ENCODE measurements around the gene TRPC4AP.

The TRPC4AP gene

DNA sequence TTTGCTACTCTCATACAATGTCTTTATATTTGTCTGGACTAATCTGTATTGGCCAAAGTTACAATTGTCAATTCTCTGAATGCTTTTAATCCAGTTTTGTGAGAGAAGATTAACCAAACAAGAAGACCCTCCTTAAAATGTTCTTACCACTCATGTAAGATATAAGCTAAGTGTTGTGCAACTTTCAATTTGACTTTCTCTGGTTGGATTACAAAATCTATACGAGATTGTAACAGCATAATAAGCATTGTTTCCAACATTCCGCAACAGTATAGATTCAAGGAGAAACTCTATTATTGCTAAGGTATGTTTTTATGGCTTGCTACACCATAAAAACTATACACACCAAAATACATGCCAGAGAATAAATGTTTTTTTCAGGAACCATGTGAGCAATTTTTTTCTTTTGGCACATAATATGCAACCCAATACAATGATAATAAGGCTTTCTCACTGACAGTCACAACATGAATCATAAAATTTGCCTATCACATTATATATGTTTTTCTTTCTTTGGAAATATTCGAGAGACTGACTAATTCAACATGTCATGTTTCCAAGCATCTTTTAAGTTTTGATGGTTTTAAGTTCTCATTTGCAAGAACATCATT, 12.2 kb upstream of the TRPC4AP start:
- Histone ChIP-seq H3K9me3 (ENCODE audit: control insufficient read depth, low read length) (no peaks in the 10 kb centered on the region), H3K27me3 (replicated peaks; ENCODE audit: control insufficient read depth, insufficient read depth, low read length, poor library complexity, severe bottlenecking) (no peaks in the 10 kb centered on the region), H3K4me3 (ENCODE audit: insufficient read depth, low read depth, low read length, poor library complexity, severe bottlenecking) (no peak overlapping the region), H3K36me3 (ENCODE audit: control insufficient read depth, insufficient read depth, low read length) (no peaks in the 10 kb centered on the region), H3K27ac (ENCODE audit: insufficient read depth, low read length, poor library complexity, severe bottlenecking) (no peak overlapping the region), H3K4me1 (ENCODE audit: control insufficient read depth, insufficient read depth, low read length, poor library complexity, severe bottlenecking) (no peaks in the 10 kb centered on the region)
- DNase-seq: no peak

GRCh38 chr20:35101620-35102019, 9.0 kb upstream of the TRPC4AP start:
- H3K4me3 ChIP-seq (ENCODE audit: insufficient read depth, low read depth, low read length, poor library complexity, severe bottlenecking): no peak overlapping the region
- no peaks in the 10 kb centered on the region for H3K27me3 ChIP-seq (replicated peaks; ENCODE audit: control insufficient read depth, insufficient read depth, low read length, poor library complexity, severe bottlenecking)
- H3K9me3 ChIP-seq (ENCODE audit: control insufficient read depth, low read length): no peaks in the 10 kb centered on the region
- no peak for DNase-seq
- no peaks in the 10 kb centered on the region for H3K36me3 ChIP-seq (ENCODE audit: control insufficient read depth, insufficient read depth, low read length)
- H3K4me1 ChIP-seq (ENCODE audit: control insufficient read depth, insufficient read depth, low read length, poor library complexity, severe bottlenecking): no peaks in the 10 kb centered on the region
- H3K27ac ChIP-seq (ENCODE audit: insufficient read depth, low read length, poor library complexity, severe bottlenecking): no peak overlapping the region

GRCh38 chr20:35093267-35093884, 769 bp upstream of the TRPC4AP start:
- peak overlapping the region; percentile 82 for H3K27ac ChIP-seq (ENCODE audit: insufficient read depth, low read length, poor library complexity, severe bottlenecking)
- H3K9me3 ChIP-seq (ENCODE audit: control insufficient read depth, low read length): no peaks in the 10 kb centered on the region
- no peaks in the 10 kb centered on the region for H3K27me3 ChIP-seq (replicated peaks; ENCODE audit: control insufficient read depth, insufficient read depth, low read length, poor library complexity, severe bottlenecking)
- H3K4me3 ChIP-seq (ENCODE audit: insufficient read depth, low read depth, low read length, poor library complexity, severe bottlenecking): peak overlapping the region; percentile 87
- H3K4me1 ChIP-seq (ENCODE audit: control insufficient read depth, insufficient read depth, low read length, poor library complexity, severe bottlenecking): peaks cover 18% of the 10 kb centered on the region
- DNase-seq: no peak
- H3K36me3 ChIP-seq (ENCODE audit: control insufficient read depth, insufficient read depth, low read length): no peaks in the 10 kb centered on the region

- H3K4me3 ChIP-seq (ENCODE audit: insufficient read depth, low read depth, low read length, poor library complexity, severe bottlenecking): peak overlapping the region; percentile 87
- no peaks in the 10 kb centered on the region for H3K36me3 ChIP-seq (ENCODE audit: control insufficient read depth, insufficient read depth, low read length)
- H3K27ac ChIP-seq (ENCODE audit: insufficient read depth, low read length, poor library complexity, severe bottlenecking): peak overlapping the region; percentile 82
- no peaks in the 10 kb centered on the region for H3K9me3 ChIP-seq (ENCODE audit: control insufficient read depth, low read length)
- no peaks in the 10 kb centered on the region for H3K27me3 ChIP-seq (replicated peaks; ENCODE audit: control insufficient read depth, insufficient read depth, low read length, poor library complexity, severe bottlenecking)
- peaks cover 18% of the 10 kb centered on the region for H3K4me1 ChIP-seq (ENCODE audit: control insufficient read depth, insufficient read depth, low read length, poor library complexity, severe bottlenecking)
- DNase-seq: no peak
Observed at GRCh38 chr20:35091816-35092523, 637 bp downstream of the TRPC4AP start.

DNA sequence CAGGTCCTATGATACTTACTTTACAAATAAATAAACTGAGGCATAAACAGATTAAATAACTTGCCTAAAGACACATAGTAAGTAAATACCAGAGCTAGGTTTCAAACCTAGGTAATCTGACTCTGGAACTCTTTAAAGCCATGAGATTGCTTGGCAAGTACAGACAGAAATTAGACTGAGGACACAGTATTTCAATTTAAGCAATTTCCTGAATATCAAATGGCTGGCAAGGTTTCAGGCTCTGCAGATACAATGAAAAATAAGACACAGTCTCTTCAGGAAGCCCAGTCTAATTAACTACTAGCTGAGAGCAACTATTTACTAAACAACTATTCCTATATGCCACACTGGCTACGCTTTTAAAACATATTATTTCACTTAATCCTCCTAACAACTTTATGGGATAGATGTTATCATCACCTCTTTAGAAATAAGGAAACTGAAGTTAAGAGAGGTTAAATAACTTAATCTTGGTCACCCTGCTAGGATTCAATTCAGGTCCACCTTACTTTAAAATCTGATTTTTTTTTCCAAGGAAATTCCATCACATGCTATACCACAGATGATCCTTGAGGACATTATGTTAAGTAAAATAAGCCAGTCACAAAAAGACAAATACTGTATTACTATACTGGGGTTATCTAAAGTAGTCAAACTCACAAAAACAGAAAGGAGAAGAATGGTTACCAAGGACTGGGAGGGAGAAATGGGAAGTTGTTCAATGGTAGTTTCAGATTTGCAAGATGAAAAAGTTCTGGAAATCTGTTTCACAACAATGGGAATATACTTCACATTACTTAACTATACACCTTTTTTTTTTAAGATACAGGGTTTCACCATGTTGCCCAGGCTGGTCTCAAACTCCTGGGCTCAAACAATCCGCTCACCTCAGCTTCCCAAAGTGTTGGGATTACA, 4.1 kb downstream of the TRPC4AP start:
- H3K9me3 ChIP-seq (ENCODE audit: control insufficient read depth, low read length): no peaks in the 10 kb centered on the region
- H3K27me3 ChIP-seq (replicated peaks; ENCODE audit: control insufficient read depth, insufficient read depth, low read length, poor library complexity, severe bottlenecking): no peaks in the 10 kb centered on the region
- H3K4me1 ChIP-seq (ENCODE audit: control insufficient read depth, insufficient read depth, low read length, poor library complexity, severe bottlenecking): peaks cover 18% of the 10 kb centered on the region
- H3K36me3 ChIP-seq (ENCODE audit: control insufficient read depth, insufficient read depth, low read length): no peaks in the 10 kb centered on the region
- no peak for DNase-seq
- H3K27ac ChIP-seq (ENCODE audit: insufficient read depth, low read length, poor library complexity, severe bottlenecking): no peak overlapping the region
- no peak overlapping the region for H3K4me3 ChIP-seq (ENCODE audit: insufficient read depth, low read depth, low read length, poor library complexity, severe bottlenecking)

- Histone ChIP-seq H3K27me3 (replicated peaks; ENCODE audit: control insufficient read depth, insufficient read depth, low read length, poor library complexity, severe bottlenecking) (no peaks in the 10 kb centered on the region), H3K36me3 (ENCODE audit: control insufficient read depth, insufficient read depth, low read length) (no peaks in the 10 kb centered on the region), H3K4me1 (ENCODE audit: control insufficient read depth, insufficient read depth, low read length, poor library complexity, severe bottlenecking) (peaks cover 14% of the 10 kb centered on the region), H3K4me3 (ENCODE audit: insufficient read depth, low read depth, low read length, poor library complexity, severe bottlenecking) (no peak overlapping the region), H3K27ac (ENCODE audit: insufficient read depth, low read length, poor library complexity, severe bottlenecking) (no peak overlapping the region), H3K9me3 (ENCODE audit: control insufficient read depth, low read length) (no peaks in the 10 kb centered on the region)
- no peak for DNase-seq
Observed at GRCh38 chr20:35087791-35088190, 4.8 kb downstream of the TRPC4AP start.

GRCh38 chr20:35087355-35087754, 5.3 kb downstream of the TRPC4AP start:
- Histone ChIP-seq H3K27ac (ENCODE audit: insufficient read depth, low read length, poor library complexity, severe bottlenecking) (no peak overlapping the region), H3K4me3 (ENCODE audit: insufficient read depth, low read depth, low read length, poor library complexity, severe bottlenecking) (no peak overlapping the region), H3K36me3 (ENCODE audit: control insufficient read depth, insufficient read depth, low read length) (no peaks in the 10 kb centered on the region), H3K27me3 (replicated peaks; ENCODE audit: control insufficient read depth, insufficient read depth, low read length, poor library complexity, severe bottlenecking) (no peaks in the 10 kb centered on the region), H3K9me3 (ENCODE audit: control insufficient read depth, low read length) (no peaks in the 10 kb centered on the region), H3K4me1 (ENCODE audit: control insufficient read depth, insufficient read depth, low read length, poor library complexity, severe bottlenecking) (peaks cover 14% of the 10 kb centered on the region)
- no peak for DNase-seq

DNA sequence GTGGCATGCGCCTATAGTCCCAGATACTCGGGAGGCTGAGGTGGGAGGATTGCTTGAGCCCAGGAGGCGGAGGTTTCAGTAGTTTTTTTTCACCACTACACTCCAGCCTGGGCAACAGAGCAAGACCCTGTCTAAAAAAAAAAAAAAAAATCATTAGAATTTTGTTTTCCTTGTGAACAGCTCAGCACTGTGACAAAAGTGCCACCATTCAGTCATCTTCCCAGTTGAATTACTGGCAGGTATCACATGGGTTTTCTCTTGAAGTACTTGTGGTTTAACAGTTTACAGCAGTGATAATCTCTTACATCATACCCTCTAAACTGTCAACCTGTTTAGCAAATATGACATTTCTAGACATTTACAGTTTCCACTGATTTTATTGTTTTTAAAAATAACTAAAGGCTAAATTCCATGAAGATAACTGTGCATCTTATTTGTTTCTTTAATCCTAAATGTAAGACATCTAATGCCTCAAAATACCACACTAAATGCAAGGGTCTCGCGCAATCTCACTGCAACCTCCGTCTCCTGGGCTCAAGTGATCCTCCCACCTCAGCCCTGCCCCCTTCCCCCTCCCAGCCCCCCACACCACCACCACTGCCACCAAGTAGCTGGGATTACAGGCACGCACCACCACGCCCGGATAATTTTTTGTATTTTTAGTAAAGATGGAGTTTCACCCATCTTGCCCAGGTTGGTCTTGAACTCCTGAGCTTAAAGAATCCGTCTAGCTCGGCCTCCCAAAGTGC, 7.0 kb downstream of the TRPC4AP start:
- peaks cover 8% of the 10 kb centered on the region for H3K4me1 ChIP-seq (ENCODE audit: control insufficient read depth, insufficient read depth, low read length, poor library complexity, severe bottlenecking)
- no peak for DNase-seq
- no peaks in the 10 kb centered on the region for H3K36me3 ChIP-seq (ENCODE audit: control insufficient read depth, insufficient read depth, low read length)
- H3K27ac ChIP-seq (ENCODE audit: insufficient read depth, low read length, poor library complexity, severe bottlenecking): no peak overlapping the region
- no peaks in the 10 kb centered on the region for H3K9me3 ChIP-seq (ENCODE audit: control insufficient read depth, low read length)
- no peak overlapping the region for H3K4me3 ChIP-seq (ENCODE audit: insufficient read depth, low read depth, low read length, poor library complexity, severe bottlenecking)
- H3K27me3 ChIP-seq (replicated peaks; ENCODE audit: control insufficient read depth, insufficient read depth, low read length, poor library complexity, severe bottlenecking): no peaks in the 10 kb centered on the region

DNA sequence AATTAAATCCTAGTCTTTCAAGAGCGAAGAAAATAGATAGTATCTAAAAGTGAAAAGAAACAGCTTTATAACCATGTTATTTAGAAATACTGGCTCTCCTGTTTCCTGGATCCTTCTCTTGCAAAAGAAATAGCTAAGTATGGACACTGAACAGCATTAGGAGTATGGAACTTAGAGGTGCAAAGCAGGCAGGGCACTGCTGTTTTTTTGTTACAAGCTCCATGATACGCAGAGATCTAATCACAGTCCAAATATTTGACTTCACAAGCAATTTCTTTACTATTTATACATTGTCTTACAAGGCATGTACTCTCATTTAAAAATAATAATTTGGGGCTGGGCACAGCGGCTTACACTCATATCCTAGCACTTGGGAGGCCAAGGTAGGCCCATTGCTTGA, 7.6 kb downstream of the TRPC4AP start:
- no peaks in the 10 kb centered on the region for H3K9me3 ChIP-seq (ENCODE audit: control insufficient read depth, low read length)
- peaks cover 7% of the 10 kb centered on the region for H3K4me1 ChIP-seq (ENCODE audit: control insufficient read depth, insufficient read depth, low read length, poor library complexity, severe bottlenecking)
- H3K4me3 ChIP-seq (ENCODE audit: insufficient read depth, low read depth, low read length, poor library complexity, severe bottlenecking): no peak overlapping the region
- H3K27me3 ChIP-seq (replicated peaks; ENCODE audit: control insufficient read depth, insufficient read depth, low read length, poor library complexity, severe bottlenecking): no peaks in the 10 kb centered on the region
- no peak for DNase-seq
- no peaks in the 10 kb centered on the region for H3K36me3 ChIP-seq (ENCODE audit: control insufficient read depth, insufficient read depth, low read length)
- H3K27ac ChIP-seq (ENCODE audit: insufficient read depth, low read length, poor library complexity, severe bottlenecking): no peak overlapping the region
